Adrenal gland (tissue), 5 donors: ENCODE measurements around the gene IVNS1ABP.

Source experiments
- CTCF ChIP-seq, 6 experiments: fragments of 450-650 bp in 4 of 6; fragments of 200-600 bp in 2 of 6; sonication (generic) in 1 of 6; IDR thresholded peaks; 1 replicate in 5 of 6; 2 replicates in 1 of 6; pipeline versions ENCODE4 v1.5.1 to v1.8.0; 2016 to 2021; ENCODE audit warnings: antibody characterized with exemption in 6 of 6, mild to moderate bottlenecking in 2 of 6, moderate library complexity in 1 of 6
- POLR2A ChIP-seq, 2 donors: fragments of 450-650 bp; IDR thresholded peaks; one replicate each; pipeline ENCODE4 v1.6.1; 2017; ENCODE audit warnings: antibody characterized with exemption in 2 of 2, mild to moderate bottlenecking in 2 of 2, moderate library complexity in 1 of 2
- donor health status: DM: no; HTN: no; CAD: no.

- TF ChIP-seq POLR2A (IDR thresholded peaks at IDR 0.05) (no peak), CTCF (IDR thresholded peaks at IDR 0.05) (no peak)
These were observed 34.9 kb upstream of the IVNS1ABP start for GRCh38 chr1:185351734-185352466.
